HUDEP-2 (cell line): Measurements from ENCODE around the gene DOCK3.

Experiments used
- DNase-seq, 76 experiments: peaks; one replicate each; lab custom pipeline; 2025; ENCODE audit not compliant: unreplicated experiment in 76 of 76; lab: John Stamatoyannopoulos, UW

DOCK3 gene, protein sequence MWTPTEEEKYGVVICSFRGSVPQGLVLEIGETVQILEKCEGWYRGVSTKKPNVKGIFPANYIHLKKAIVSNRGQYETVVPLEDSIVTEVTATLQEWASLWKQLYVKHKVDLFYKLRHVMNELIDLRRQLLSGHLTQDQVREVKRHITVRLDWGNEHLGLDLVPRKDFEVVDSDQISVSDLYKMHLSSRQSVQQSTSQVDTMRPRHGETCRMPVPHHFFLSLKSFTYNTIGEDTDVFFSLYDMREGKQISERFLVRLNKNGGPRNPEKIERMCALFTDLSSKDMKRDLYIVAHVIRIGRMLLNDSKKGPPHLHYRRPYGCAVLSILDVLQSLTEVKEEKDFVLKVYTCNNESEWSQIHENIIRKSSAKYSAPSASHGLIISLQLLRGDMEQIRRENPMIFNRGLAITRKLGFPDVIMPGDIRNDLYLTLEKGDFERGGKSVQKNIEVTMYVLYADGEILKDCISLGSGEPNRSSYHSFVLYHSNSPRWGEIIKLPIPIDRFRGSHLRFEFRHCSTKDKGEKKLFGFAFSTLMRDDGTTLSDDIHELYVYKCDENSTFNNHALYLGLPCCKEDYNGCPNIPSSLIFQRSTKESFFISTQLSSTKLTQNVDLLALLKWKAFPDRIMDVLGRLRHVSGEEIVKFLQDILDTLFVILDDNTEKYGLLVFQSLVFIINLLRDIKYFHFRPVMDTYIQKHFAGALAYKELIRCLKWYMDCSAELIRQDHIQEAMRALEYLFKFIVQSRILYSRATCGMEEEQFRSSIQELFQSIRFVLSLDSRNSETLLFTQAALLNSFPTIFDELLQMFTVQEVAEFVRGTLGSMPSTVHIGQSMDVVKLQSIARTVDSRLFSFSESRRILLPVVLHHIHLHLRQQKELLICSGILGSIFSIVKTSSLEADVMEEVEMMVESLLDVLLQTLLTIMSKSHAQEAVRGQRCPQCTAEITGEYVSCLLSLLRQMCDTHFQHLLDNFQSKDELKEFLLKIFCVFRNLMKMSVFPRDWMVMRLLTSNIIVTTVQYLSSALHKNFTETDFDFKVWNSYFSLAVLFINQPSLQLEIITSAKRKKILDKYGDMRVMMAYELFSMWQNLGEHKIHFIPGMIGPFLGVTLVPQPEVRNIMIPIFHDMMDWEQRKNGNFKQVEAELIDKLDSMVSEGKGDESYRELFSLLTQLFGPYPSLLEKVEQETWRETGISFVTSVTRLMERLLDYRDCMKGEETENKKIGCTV (N-terminal part only)

GRCh38 chr3:50674349-50675178 lies at the start of gene DOCK3:
TSS of gene DOCK3 (plus strand) at chr3:50674927. CDS start at chr3:50675264, 337 bp downstream.
- peak in 10 of 76 experiments; percentile 0 to 22 (median 6) for DNase-seq

- DNase-seq: no peak
These were observed 49.2 kb upstream of the DOCK3 start for GRCh38 chr3:50625231-50626182.

DNA sequence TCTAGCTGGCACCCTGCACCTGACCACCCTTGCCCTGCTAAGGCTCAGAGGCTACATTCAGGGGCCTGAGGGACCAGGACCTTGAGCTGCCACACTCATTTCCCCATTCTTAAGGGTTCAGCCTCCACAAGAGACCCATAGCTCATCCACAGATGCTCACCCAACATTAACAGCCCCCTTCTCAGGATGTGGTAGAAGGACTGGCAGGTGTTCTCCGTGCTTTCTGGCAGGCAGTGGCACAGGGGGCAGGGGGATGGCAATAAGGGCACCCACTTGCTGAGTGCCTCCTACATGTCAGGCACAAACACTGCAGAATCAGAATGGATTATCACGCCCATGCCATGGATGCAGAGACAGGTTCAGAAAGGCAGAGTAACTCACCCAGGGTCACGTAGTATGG lies 48.3 kb upstream of the DOCK3 start:
- DNase-seq: no peak

DNA sequence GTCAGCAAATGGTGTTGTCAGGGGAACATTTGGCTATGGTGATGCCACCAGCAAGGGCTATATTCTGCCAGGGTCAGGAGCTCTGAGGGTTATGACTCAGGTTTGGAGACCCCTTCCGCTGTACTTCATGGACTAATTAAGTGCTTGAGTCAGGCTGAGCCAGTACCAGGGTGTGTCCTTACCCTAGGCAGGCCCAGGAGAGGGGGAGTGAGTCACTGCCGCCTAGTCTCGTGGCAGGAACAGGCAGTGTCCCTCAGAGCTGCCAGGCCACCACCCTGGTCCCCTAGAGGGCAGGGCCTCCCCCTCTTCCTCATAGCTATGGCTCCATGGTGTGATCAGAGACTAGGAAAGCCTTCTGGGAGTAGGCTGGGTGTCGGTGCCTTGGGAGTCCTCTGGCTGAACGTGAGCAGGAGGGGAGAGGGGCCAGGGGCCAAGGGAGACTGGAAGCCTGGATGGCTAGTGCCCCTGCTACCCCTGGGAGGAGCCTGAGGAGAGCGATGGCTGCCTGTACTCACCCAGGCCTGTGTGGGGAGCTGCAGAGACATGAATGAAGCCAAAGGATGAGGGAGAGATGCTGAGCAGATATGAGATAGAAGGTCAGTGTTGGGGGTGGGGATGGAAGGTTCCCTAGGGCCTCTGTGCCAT lies 47.2 kb upstream of the DOCK3 start:
- peak in 63 of 76 experiments; percentile 12 to 73 (median 50) for DNase-seq

GRCh38 chr3:50628601-50629000 lies 46.1 kb upstream of the DOCK3 start:
- DNase-seq: no peak

DNA sequence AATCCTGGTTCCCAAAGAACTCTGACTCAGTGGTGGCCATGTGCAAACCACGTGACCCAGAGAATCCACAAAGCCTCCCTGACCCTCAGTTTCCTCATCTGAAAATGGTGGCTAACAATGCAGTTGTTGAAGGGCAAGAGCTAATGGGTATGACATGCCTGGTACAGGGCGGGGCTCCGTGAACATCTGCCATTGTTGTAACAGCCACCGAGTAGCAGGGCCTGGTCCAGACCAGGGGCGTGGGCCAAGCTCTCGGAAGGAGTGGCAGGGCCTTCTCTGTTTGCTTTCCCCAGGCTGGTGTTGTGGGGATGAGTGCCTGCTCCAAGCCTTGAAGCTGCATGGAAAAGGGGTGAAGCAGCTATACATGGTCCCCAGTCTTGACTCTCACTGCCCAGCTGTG lies 44.3 kb upstream of the DOCK3 start:
- no peak for DNase-seq

GRCh38 chr3:50630877-50631276 lies 43.9 kb upstream of the DOCK3 start:
- no peak for DNase-seq

DNA sequence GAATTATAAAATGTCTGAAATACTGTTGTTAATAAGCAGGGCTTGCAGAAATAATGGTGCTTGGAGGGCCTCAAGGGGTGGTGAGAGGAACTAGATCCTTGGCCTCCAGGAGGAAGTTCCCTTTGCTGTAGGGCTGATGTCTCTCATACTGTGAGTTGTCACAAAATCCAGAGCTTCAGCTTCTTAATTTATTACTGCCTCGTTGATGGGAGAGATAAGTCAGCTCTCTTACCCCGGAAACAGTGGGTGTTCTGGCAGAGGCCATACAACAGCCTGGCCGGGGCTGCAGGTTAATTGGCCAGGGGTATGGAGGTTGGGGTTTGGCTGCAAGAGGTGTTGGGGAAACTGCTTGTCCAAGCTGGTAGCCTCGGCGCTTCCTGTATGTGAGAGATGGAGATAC lies 42.3 kb upstream of the DOCK3 start:
- peak in 4 of 76 experiments; percentile 4 to 14 (median 10) for DNase-seq

DNA sequence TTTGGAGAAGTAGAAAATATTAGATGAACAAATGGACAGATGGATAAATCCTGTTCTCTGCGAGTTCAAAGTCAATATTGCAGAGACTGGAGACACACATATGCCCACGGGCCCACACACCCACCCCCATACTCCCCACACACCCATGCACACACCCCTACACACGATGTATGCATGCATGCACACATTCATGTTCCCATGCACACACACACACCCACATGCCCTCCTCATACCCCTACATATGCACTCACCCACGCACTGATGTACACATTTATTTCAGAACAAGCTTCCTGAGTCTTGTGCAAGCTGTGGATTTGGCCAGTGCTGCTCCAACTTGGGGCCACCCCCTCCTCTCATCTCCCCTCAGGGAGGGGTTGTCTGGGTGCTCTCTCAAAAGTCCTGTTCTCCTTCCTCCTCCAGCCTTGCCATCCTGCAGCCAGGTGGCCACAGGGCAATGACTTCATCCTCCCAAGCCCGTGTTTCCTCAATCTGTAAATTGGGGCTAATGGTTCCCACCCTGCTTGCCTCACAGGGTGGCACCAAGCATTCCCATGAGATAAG lies 41.4 kb upstream of the DOCK3 start:
- DNase-seq: no peak

DNA sequence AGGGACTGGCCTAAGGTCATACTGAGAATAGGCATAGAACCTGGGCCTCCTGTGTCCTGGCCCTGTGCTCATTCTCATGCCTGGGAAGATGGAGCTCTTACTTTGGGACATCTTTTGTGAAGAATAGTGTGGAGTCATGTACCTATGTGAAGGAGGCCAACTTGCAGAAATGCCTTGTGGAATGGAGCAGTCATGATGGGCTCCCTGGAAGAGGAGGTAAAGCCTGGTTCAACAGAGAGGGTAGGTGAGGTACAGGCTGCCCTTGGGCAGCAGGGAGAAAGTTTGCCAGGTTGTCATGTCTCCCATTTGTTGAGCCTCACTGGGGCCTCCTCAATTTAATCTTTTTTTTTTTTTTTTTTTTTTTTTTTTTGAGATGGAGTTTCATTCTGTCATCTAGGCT lies 39.7 kb upstream of the DOCK3 start:
- no peak for DNase-seq

- no peak for DNase-seq
These were observed 37.7 kb upstream of the DOCK3 start for GRCh38 chr3:50637011-50637410.

- no peak for DNase-seq
These were observed 36.8 kb upstream of the DOCK3 start for GRCh38 chr3:50637945-50638344.

- DNase-seq: no peak
These were observed 35.7 kb upstream of the DOCK3 start for GRCh38 chr3:50639055-50639494.

DNA sequence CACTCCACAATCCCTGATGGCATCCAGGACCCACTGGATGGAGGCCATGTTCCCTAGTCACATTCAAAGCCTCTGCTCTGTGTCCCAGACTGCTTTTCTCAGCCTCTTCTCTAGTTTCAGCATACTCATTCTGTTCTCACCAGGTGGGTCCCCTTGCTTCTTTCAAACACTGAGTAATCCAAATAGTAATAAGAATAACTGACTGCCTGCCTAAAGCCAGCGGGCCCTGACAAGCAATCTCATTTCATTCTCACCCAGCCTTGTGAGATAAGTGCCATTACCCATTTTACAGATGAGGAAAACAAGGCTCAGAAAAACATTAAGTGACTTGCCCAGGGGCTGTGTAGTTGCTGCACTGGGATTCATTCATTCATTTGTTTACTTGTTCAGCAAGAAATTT lies 32.3 kb upstream of the DOCK3 start:
- DNase-seq: no peak

DNA sequence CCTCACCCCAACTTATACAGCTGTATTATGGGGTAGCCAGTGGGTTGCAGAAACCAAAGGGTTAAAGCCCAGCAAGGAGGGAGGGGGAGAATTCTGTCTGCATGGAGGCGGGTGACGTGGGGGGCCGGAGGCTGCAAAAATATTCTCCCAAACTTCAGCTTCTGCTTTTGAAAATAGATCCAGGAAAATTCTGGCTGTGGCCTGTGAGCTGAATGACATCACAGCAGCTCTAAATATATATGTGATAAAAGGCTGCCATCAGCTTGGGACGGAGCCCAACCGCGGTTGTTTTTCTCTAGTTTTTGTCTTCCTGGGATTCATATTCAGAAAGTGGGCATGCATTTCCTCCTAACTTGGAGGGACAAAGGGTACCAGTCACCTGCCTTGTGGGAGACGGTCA lies 30.2 kb upstream of the DOCK3 start:
- no peak for DNase-seq

DNA sequence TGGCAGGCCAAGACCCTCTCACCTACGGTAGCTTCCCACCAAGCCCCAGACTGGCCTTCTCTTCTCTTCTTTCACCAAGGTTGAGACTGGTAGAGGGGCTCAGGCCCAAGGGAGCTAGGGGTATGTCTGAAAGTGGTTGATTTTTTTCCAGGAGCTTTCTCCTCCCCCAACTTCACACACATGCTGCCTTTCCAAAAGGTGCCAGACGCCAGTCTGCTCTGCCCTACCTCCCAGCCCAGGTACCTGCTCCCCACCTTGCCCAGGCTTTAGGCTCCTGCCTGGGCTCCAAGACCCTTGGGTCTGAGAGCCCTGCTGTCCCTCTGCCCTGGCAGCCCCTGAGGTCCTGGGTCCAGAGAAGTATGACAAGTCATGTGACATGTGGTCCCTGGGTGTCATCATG lies 29.3 kb upstream of the DOCK3 start:
- DNase-seq: no peak

DNA sequence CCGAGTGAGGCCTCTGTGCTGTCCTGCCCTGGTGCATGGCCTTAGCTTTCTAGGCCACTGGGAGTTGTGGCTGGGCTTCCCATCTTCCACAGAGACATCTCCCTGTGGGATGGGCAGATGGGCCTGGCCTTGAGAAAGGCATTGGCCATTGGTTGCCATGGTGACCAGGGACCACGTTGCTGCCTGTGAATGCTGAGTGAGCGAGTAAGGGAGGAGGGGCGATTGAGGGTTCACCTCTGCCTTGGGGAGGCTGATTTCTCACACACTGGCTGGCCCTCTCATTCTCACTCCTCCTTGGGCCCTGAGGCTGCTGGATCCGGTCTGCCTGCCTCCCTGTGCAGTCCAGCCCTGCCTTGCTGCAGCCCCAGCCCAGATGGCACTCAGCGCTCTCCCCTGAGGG lies 26.4 kb upstream of the DOCK3 start:
- no peak for DNase-seq

GRCh38 chr3:50648944-50649343 lies 25.8 kb upstream of the DOCK3 start:
- DNase-seq: no peak
